Activated T-cell treated with anti-CD3 and anti-CD28 coated beads for 1 hour (primary cell): Measurements from ENCODE around the gene RIC1.
"Not testable (repeated sequence)": the region's sequence is repeated elsewhere in the genome, so short reads cannot be mapped to it uniquely, and the experiment has no call there.

ENCODE experiments used
- DNase-seq: peaks from one replicate; pipeline ENCODE4 v3.0.0-alpha.2; 2020; ENCODE audit warnings: low read depth

RIC1 gene

DNA sequence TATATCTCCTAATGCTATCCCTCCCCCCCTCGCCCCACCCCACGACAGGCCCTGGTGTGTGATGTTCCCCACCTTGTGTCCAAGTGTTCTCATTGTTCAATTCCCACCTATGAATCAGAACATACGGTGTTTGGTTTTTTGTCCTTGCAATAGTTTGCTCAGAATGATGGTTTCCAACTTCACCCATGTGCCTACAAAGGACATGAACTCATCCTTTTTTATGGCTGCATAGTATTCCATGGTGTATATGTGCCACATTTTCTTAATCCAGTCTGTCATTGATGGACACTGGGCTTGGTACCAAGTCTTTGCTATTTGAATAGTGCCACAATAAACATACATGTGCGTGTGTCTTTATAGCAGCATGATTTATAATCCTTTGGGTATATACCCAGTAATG, 93.8 kb downstream of the RIC1 start:
- DNase-seq = not testable (repeated sequence)

DNA sequence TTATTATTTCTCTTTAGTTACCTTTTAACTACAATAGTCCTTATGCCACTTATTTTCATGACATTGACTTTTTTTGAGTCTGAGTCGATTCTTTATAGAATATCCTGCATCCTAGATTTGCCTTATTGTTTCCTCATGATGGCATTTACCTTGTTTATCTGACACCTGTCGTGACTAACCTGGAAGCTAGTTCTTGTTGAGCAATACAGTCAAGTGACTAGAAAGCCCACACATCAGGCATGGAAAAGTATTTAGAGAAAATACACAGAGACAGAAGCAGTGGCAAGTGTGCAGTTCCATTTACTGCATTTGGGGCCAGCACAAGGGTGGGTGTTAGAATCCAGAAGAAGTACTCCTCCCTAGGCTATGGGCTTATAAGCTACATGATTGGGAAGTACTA, 106.2 kb downstream of the RIC1 start:
- no peak for DNase-seq

DNA sequence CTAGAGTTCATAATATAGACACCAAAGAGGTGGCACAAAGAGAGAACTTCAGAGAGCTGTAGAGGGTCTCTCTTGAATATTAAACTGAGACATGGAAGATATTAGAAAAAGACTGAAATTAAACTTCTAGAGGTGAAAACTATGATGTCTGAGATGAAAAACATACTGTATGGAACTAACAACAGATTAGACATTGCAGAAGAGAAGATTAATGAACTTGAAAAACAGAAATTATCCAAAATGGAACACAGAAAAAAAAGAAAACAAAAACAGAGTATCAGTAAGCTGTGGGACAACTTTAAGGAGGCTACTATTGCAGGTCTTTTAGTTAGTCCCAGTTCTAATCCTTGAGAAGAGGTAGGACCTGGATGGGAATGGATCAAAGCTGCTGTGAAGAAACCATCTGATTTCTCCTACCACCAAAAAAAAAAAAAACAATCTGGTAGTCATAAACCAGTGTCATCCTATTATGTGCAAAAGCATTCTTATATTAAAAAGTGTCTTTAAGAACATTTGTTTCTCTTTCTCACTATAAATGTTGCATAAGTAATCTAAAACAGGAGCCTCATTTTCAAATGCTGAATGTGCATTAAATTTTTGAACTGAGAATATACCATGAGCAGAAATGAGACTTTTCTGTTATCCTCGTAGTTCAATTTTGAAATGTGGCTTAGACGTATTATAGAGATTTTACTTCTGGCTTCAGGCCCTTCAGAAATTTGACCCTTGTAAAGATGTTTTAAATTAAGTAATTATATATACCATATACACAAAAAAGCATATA, 107.8 kb downstream of the RIC1 start:
- DNase-seq = no peak

DNA sequence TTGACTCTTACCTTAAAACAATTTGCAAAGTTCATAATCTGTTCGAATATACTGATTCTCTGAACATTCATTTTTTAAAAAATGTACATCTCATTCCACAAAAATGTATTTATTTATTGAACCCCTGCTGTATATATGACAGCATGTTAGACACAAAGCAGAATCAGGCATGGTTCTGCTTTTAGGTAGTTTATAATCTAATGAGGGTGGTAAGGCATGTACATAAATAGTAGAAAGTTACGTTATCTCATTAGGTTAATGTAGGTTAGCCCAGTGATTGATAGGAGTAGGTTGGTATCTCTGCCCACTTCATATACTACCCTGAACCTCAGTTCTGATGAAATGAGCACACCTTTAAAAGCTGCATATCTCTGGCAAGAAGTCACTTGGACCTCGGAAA, 114.2 kb downstream of the RIC1 start:
- DNase-seq = no peak

DNA sequence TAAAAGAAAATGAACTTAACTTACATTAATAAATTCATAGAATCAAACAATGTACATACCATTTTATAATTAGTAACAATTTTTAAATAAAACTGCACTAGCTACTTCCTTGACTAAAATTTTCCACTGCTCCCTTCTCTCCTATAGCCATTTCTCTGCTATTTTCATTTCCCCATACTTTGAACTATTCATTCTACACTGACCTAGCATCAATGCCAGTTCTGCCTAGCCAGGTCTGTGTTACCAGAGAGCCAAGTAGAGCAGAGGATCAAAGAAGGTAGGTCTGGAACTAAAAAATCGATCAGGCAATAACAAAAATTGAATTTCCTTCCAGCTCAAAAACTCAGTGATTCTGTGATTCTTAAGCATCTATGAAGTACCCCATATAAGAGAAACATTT, 119.5 kb downstream of the RIC1 start:
- DNase-seq = no peak

DNA sequence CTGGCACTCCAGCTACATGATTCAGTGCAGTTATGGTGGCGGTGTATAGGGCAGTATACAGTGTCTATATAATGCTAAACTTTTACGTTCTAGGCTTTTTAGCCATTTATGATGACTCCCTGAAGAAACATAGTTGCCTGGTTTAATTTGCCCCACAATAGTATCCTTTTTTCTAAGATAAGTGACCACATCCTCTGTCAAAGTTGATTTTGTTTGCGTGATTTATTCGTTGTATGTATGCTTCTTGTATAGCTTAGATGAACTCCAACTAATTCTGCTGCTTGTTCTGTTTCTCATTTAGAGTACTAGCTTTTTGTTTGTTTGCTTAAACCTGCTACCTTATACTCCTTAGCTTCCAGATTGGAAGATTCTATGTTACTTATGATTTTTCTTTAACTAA, 120.4 kb downstream of the RIC1 start:
- no peak for DNase-seq

DNA sequence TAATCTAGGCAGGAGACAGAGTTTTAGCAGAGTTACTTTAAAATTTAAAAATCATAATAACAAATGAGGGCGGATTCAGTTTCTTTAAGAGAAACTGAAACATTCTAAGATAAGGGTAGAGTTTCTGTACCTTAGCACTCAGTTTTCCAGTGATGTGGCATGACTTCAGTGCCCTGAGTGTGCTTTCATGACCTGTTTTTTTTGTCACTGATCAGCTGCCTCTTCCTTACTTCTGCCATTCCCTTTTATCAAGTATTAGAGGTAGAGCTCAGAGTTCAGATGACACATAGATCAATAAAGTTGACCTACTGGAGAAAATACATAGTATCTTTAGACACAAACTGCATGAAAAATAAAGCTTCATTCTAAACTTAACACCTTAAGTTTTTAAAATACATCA, 121.7 kb downstream of the RIC1 start:
- no peak for DNase-seq

DNA sequence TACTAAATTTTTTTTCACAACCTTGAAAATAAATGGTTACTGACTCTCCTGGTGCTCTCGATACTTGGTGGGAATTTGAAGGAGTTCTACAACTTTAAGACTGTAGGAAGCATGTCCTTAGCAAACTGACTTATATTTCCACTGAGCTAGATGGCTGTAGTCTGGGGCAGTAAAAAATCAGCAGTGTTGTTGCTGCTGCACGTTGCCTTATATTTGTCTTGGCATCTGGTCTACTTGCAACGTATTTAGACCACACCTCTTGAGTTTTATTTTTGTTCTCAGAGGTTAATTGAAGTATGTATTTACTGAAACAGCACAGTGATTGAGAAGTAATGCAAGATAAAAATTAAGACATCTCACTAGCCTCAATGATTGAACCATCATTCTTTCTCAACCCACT, 127.7 kb downstream of the RIC1 start:
- no peak for DNase-seq

DNA sequence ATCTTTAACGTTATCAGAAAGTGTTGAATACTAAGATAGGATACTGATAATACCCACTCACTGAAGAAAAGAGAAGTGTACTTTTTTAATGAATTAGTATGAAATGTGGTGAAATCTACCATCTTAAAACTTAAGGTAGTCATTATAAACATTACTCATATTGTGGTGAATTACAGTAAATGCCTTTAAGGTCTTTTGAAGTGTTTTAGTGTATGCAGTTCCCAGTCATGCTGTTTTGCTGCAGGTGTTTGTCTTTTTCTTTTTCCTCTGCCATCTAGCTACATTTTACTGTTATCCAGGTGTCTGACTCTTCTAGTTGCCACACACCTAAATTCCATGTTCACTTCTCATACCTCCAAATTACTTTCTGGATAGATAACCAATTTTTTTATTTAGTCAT, 131.4 kb downstream of the RIC1 start:
- no peak for DNase-seq

DNA sequence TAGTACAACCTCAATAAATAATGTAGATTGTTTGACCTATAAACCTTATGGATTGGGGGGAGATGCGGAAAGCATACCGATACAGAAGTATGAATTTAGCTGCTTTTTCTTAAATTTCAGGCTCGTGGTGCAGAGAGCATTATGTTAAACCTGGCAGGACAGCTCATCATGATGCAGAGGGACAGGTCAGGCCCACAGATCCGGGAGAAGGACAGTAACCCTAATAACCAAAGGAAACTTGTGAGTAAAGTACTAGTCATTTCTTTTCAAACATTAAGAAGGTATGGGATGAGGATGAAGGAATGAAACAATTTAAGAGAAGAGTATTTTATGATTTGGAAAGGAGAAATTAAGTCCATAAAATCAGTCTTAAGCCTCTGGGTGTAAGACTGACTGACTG, 133.5 kb downstream of the RIC1 start:
- DNase-seq = no peak

DNA sequence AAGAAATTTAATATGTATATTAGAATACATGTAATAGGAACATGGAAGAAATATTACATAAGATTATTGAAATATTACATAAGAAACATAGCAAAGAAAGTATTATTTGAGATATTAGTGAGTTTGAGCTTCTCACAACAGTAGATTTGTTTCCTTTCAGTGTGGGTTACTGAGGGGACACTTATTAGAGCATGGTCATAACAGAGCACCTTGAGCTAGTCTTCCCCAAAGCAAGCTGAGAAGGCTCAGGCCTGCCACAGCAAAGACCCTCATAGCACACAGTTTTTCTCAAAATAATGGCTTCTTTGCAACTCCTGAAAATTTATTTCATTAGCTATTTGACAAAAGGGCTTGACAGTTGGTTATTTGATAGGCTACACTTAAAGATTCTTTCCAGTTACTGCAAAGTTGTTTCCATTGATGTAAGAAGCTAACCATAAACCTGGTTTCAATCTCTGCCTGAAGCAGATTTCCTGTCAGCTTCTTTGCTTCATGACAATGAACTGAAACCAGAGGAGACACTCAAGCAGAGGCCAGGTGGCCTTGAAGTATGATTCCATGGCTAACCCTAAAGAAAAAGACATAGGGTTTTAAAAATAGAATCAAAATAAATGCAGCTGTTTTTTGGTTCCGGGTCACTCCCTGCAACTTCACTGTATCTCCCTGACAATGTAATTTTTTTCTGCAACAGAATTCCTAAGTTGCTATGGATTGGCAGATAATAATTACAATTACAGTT, 135.4 kb downstream of the RIC1 start:
- DNase-seq = no peak

DNA sequence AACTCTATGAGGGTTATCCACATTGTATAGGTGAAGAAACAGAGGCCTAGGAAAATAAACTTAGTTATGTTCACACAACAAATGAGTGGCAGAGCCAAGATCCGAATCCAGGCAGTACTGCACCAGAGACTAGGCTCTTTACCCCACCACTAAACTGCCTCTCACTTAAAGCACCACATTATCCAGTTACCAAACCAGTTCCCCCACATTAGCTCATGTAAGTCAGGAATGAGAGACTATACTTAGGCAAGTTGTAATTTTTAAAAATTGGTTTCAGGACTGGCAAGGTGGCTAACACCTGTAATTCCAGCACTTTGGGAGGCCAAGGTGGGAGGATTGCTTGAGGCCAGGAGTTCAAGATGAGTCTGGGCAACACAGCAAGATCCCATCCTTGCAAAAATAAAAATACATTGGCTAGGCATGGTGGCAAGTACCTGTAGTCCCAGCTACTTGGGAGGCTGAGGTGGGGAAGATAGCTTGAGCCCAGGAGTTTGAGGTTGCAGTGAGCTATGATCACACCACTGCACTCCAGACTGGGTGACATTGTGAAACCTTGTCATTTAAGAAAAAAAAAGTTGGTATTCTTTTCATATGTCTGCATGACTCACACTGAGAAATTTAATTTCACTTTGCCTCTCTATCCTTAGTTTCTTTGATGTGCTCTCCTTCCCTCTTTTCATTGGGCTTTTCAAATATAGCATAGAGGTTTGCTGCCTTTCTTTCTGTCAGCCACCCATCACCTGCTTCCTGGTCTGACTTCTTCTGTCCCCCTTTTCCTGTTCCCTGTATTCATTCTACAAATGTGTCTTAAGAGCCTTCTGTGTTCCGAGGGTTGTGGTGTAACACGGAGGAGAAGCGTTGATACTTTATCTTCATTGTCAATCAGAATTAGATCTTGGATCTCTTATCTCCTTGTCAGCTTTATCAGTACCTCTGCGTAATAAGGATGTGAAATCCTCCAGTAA, 139.3 kb downstream of the RIC1 start:
- DNase-seq = no peak

DNA sequence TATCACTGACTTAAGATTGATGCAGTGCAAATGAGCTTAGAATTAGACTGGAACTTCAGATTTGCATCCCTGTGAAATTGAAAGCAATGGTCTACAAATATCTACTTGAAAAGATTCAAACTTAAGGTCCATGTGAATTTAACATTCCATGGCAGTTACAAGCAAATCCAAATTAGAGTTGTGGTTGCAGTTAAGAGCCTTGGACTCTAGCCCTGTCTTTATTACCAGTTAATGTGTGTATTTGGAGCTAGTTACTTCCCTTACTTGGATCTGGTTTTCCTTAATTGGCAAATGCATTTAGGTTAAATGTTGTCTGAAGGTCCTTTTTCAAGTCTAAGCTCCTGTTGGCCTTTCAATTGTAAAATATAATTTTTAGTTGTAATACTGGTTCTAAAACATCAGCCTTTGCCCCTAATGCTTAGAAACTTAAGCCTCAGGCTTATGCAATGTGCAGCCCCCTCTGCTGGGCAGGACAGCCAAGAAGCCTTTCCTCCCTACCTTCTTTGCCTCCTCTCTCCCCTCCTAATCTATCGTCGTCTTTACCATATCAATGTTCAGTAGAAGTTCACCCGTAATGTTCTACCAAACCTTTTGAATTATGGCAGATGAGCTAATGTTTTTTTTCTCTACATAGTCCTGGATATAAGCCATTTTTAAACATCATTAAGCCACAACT, 144.6 kb downstream of the RIC1 start:
- no peak for DNase-seq

DNA sequence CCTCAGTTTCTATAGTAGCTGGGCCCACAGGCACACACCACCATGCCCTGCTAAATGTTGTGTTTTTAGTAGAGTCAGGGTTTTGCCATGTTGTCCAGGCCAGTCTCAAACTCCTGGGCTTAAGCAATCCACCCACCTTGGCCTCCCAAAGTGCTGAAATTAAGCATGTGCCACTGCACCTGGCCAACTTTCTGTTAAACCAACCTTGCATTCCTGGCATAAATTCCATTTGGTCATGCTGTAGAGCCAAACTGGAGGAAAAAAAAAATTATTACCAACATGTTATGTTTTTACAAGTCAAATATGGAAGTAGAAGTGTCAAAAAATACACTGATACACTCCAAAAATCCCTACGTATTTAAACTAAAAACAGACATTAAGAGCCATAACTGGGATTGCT, 149.9 kb downstream of the RIC1 start:
- DNase-seq = no peak

DNA sequence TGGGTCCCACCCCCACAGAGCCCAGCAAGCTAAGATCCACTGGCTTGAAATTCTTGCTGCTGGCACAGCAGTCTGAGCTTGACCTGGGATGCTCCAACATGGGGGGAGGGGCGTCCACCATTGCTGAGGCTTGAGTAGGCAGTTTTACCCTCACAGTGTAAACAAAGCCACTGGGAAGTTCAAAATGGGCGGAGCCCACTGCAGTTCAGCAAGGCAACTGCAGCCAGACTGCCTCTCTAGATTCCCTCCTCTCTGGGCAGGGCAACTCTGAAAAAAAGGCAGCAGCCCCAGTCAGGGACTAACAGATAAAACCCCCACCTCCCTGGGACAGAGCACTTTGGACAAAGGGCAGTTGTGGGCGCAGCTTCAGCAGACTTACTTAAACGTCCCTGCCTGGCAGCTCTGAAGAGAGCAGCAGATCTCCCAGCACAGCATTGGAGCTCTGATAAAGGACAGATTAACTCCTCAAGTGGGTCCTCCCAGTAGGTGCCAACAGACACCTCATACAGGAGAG, 150.9 kb downstream of the RIC1 start:
- not testable (repeated sequence) for DNase-seq

DNA sequence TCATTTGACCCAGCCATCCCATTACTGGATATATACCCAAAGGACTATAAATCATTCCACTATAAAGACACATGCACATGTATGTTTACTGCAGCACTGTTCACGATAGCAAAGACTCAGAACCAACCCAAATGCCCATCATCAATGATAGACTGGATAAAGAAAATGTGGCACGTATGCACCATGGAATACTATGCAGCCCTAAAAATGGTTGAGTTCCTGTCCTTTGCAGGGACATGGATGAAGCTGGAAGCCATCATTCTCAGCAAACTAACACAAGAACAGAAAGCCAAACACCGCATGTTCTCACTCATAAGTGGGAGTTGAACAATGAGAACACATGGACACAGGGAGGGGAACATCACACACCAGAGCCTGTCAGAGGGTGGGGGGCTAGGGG, 154.5 kb downstream of the RIC1 start:
- DNase-seq = not testable (repeated sequence)

DNA sequence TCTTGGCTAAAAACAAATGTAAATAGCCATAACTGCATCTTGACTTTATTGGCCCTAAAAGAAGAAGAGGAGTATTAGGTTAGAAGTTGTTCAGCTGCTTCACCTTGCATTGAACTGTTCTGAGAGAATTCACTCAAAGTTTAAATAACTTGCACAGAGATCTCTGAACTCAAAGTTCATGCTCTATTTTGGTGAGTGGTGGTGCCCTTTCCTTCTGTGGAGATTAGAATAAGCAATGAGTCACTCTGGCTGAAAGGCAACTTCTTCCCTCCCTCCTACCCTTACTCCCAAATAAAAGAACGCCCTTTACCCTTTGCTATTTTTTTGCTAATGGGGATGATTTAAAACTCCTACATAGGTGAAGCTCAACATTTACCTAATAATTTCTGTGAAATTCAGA, 155.1 kb downstream of the RIC1 start:
- DNase-seq = no peak

DNA sequence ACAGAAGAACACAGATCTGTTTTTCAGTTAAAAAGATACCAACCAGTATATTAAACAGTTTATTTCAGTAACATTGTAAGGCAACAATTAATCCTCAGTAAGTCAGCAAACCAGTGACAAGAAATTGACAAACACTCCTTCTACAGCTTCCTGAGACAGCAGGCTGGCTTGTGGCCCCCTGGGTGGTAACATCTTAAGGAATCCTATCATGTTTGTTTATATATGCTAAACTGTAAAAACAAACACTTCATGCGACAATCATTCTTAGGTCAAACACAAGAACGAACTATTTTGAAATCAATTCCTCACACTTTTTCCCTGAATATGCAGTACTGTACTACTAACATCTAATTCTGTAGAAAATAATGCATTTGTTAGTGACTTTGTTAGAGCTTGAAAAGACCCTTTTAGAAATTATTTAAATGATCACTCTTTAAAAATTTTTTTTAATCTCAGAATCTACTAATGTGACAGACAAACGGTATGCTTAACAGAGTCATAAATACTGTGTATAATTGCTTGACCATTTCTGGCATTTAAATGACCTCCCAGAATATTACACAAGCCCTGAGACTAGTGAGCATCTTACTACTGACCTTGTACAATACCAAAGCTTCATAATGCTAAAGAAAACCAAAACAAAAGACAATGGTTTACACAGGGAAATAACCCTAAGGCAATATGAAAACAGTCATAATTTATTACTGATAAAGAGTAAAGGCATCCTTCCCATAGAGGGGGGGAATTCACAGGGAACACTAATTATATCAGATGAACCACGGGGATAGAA, 155.8 kb downstream of the RIC1 start:
- no peak for DNase-seq

DNA sequence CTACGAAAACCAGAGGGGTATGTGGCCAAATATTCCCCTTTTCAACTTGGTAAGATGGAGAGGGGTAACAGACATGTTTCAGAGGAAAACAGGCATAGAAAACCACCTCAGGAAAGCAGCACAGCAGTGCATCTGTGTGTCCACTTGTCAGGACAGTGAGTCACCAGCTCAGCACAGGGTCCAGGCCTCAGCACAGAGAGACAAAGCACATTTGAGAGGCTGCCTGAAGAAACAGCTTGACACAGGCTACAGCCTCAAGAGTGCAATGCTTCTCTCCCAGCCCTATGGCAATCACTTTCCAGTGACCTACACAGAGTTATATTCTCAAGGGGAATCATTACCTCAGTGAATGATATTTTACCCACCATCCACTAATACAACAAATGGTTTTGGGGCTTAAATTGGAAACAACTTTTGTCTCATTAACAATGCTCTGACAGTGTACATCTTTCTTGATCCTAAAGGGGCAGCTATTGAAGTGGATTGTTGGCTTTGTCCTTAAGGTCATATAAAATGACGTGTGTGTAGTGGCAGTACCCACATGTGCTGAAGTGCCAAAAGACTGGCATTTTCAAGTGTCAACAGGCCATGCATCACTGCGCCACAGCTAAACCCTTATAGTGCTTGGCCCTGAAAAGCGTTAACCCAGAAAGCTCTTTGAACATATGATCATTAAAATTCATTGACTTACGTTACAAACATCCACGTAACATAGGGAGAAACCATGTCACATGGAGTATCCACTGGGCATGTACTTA, 157.6 kb downstream of the RIC1 start:
- DNase-seq = no peak

DNA sequence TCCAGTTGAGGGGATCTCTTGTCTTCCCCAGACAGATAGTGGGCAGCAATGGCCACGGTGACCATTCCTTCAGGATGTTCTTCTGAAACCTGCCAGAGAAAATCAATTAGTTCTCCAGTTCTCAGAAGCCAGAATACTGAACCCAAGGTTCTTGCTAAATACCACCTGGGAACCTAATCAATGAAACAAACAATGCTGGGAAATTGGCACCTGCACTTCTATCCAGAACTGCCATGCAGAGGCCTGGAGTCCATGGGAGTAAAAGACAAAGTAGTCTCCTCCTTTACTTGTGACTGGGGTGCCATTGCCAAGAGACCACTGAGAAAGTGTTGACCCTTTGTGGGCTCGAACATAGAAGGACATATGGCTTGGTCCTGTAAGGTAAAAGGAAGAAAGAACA, 158.3 kb downstream of the RIC1 start:
- no peak for DNase-seq
